ENCODE data around the gene TTC7B.

DNA sequence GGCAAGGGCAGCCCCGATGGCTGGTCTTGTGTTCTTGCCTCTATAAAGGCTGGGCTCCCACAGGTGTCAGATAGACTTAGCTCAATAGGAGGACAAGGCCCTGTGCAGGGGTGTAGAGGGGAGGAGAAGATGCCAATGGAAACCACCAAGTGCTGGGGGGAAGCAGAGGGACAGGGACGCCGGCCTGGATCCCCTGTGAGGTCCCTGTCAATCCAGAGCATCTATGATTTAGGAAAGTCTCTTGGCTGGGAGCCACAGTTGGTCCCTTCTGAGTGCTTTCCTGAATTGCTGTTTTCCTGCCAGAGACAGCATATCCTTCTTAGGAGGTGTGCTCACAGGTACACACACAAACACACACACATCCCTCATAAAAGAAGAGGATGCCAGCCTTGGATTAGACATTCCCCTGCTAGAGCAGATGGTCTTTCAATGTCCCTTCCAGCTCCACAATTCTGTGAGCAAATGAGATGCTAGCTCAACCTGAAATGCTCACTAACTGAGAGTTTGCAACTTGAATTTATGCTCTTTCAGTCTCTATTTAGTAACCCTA, 62.7 kb downstream of the TTC7B start:
- no peak for TF ChIP-seq EP300 (IDR thresholded peaks at IDR 0.05)
- TF ChIP-seq CTCF (IDR thresholded peaks at IDR 0.05), result no peak
- TF ChIP-seq POLR2AphosphoS5 (IDR thresholded peaks at IDR 0.05), result no peak
